ENCODE measurements around the gene MYH16.
"Not testable (repeated sequence)": the region's sequence is repeated elsewhere in the genome, so short reads cannot be mapped to it uniquely, and the experiment has no call there.

The MYH16 gene

DNA sequence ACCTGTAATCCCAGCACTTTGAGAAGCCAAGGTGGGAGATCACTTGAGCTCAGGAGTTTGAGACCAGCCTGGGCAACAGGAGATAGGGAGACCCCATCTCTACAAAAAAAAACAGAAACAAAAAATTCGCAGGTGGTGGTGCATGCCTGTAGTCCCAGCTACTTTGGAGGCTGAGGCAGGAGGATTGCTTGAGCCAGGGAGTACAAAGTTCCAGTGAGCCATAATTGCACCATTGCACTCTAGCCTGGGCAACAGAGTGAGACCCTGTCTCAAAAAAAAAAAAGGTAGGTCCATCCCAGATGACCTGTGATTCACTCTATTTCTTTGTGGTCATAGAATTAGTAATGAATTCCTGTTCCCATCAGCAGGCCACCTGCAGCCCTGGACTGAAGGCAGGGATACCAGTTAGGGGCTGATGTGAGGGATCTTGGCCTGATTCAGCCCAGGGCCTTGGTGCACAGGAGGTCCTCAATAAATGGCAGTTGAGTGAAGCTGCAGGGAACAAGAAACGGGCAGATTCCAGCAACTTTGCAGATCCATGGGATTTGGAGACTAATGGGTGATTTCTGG is at the start of gene MYH16:
MYH16 (plus strand) TSS at position 364 of the 570 bp plus-strand sequence.
- H3K4me3 ChIP-seq (ENCODE audit: low read depth, low read length) = no peak within 1 kb of the TSS
- in situ Hi-C loops (cut with HindIII; ENCODE audit: low sequenced_read_pairs) = no loop called here
- DNase-seq (ENCODE audit: low read depth, low spot score) = peak; percentile 26
- no peak for TF ChIP-seq CTCF (IDR thresholded peaks at IDR 0.05; ENCODE audit: low read depth, low read length)

DNA sequence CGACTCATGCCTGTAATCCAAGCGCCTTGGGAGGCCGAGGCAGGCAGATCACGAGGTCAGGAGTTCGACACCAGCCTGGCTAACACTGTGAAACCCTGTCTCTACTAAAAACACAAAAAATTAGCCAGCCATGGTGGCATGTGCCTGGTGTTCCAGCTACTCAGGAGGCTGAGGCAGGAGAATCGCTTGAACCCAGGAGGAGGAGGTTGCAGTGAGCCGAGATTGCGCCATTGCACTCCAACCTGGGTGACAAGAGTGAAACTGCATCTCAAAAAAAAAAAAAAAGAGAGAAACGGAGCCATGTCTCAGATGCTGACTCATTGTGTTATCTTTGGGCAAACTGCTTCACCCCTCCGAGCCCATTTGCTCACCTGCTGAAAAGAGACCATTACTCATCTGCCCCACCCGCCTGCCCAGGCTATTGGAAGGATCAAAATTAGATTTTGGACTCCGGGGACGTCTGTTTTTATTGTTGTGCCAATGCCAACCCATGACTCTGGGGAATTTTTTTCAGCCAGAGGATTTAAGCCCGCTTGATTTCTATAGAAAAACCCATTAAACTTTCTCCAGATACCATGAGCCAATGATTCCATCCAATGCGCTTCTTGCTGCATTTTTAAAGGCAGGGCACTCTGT is 48.3 kb upstream of the MYH16 start:
- H3K4me3 ChIP-seq (ENCODE audit: low read depth, low read length); in situ Hi-C loops (cut with HindIII; ENCODE audit: low sequenced_read_pairs): not testable (repeated sequence)
- DNase-seq (ENCODE audit: low read depth, low spot score) = peak; percentile 19

- in situ Hi-C loops (cut with HindIII; ENCODE audit: low sequenced_read_pairs) = no loop called here
- no peak overlapping the region for H3K4me3 ChIP-seq (ENCODE audit: low read depth, low read length)
- no peak for TF ChIP-seq CTCF (IDR thresholded peaks at IDR 0.05; ENCODE audit: low read depth, low read length)
- DNase-seq (ENCODE audit: low read depth, low spot score) = no peak
Observed at GRCh38 chr7:99224899-99225265, 47.8 kb upstream of the MYH16 start.

DNA sequence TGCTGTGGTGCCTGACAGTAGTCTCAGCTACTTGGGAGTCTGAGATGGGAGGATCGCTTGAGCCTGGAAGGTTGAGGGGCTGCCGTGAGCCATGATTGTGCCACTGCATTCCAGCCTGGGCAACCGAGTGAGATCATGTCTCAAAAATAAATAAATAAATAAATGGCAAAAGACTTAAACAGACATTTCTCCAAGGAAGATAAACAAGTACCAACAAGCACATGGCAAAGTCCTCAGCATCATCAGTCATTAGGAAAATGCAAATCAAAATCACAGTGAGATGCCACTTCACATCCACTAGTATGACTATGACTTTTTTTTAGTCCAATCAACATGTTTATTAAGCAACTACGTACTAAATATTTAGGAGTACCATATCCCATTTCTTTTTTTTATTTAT is 43.4 kb upstream of the MYH16 start:
- in situ Hi-C loops (cut with HindIII; ENCODE audit: low sequenced_read_pairs) = no loop called here
- no peak for TF ChIP-seq CTCF (IDR thresholded peaks at IDR 0.05; ENCODE audit: low read depth, low read length)
- no peak for DNase-seq (ENCODE audit: low read depth, low spot score)
- no peak overlapping the region for H3K4me3 ChIP-seq (ENCODE audit: low read depth, low read length)

DNA sequence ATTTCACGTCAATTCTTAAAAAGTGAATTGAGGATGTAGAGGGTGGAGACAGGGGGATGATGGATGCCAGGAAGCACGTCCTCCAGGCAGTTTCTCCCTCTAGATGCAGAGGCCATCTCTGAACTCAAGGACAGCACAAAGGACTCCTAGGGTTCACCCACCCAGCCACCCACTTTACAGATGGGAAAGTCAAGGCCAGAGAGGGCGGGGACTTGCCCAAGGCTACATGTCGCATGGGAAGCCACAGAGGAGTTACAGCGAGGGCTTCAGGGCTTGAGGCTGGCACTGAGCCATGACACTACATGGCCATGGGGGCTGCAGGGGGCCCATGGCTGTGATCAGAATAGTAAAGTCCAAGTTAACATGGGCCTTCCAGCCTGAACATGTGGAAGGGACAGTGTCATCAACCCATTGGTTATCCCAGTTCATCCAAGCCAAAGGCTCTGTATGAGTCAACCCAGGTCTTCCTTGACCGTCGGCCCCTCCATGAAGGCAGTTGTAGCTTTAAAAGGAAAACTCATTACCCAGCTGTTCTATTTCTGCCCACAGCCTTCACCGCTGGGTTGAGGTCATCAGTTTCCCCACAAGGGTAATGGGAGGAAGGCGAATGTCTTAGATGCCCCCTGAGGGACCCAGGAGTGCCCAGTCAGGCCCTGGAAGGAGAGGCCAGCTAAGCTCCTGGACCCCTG is 40.4 kb upstream of the MYH16 start:
- TF ChIP-seq CTCF (IDR thresholded peaks at IDR 0.05; ENCODE audit: low read depth, low read length) = no peak
- H3K4me3 ChIP-seq (ENCODE audit: low read depth, low read length) = no peak overlapping the region
- in situ Hi-C loops (cut with HindIII; ENCODE audit: low sequenced_read_pairs) = no loop called here

GRCh38 chr7:99232955-99233354 is 39.7 kb upstream of the MYH16 start:
- DNase-seq (ENCODE audit: low read depth, low spot score); in situ Hi-C loops (cut with HindIII; ENCODE audit: low sequenced_read_pairs); H3K4me3 ChIP-seq (ENCODE audit: low read depth, low read length): not testable (repeated sequence)

More for the DNA sequence above, 40.4 kb upstream of the MYH16 start:
- no peak for DNase-seq (ENCODE audit: low read depth, low spot score)

- in situ Hi-C loops (cut with HindIII; ENCODE audit: low sequenced_read_pairs) = no loop called here
- TF ChIP-seq CTCF (IDR thresholded peaks at IDR 0.05; ENCODE audit: low read depth, low read length) = no peak
- DNase-seq (ENCODE audit: low read depth, low spot score) = no peak
- H3K4me3 ChIP-seq (ENCODE audit: low read depth, low read length) = no peak overlapping the region
Observed at GRCh38 chr7:99234185-99234584, 38.5 kb upstream of the MYH16 start.

Data from astrocyte of the spinal cord (primary cell).